HK-2 (cell line): Measurements from ENCODE around the gene SLC2A4RG.

Source experiments
- DNase-seq: peaks from one replicate; pipeline ENCODE4 v3.0.0-alpha.2; 2018; ENCODE audit not compliant: unreplicated experiment

Gene SLC2A4RG

GRCh38 chr20:63740627-63741353 is 1.2 kb downstream of the SLC2A4RG start:
- peak; percentile 96 for DNase-seq

DNA sequence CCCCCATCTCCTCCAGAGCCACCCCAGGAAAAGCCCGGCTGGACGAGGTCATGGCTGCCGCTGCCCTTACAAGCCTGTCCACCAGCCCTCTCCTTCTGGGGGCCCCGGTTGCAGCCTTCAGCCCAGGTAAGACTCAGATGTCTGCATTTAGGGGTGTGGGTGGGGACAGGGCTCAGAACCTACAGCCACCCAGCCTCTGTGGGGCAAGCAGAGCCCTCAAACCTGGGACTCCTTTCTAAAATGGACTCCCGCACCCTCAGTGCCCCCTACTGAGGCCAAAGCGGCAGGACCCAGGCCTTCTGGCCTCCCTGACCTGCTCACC is 1.7 kb downstream of the SLC2A4RG start:
- DNase-seq = no peak

GRCh38 chr20:63741676-63742380 is 2.3 kb downstream of the SLC2A4RG start:
- no peak for DNase-seq

- no peak for DNase-seq
These were observed 2.9 kb downstream of the SLC2A4RG start for GRCh38 chr20:63742381-63743024.

DNA sequence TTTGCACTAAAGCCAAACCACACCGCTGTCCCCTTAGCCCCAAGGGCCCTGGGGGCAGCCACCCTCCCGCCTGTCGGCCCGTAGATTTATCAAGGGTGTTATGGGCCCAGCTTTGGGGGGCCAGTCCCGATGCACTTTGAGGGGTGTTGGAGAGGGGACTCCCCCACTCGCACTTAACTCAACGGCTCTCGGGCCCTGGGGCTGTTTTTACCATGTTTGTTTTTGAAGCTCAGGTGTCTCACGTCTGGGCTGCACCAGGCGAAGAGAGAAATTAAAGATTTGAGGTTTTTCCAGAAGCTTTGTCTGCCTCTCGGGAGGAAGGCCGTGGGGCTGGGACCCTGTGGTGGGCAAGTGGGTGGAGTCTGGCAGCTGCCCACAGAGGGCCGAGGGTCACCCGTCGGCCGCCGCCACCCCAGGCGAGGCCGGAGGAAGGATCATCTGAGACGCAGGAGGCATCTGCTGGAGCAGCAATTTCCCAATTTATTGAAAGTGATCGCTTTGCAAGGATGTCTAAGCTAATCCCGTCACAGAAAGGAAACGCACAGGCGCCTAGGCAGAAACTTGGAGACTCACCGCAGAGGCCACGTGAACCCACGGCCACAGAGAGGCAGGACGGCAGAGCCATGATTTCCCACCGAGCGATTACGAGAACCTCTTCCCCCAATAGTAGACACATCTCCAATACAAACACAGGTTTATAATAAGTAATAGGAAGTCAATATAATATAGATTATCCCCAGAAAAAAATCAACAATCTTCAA is 3.8 kb downstream of the SLC2A4RG start:
- DNase-seq = no peak

GRCh38 chr20:63744158-63744557 is 4.6 kb downstream of the SLC2A4RG start:
- no peak for DNase-seq

- no peak for DNase-seq
These were observed 5.2 kb downstream of the SLC2A4RG start for GRCh38 chr20:63744574-63745423.

GRCh38 chr20:63745424-63745805 is 5.8 kb downstream of the SLC2A4RG start:
- no peak for DNase-seq

- no peak for DNase-seq
These were observed 6.6 kb downstream of the SLC2A4RG start for GRCh38 chr20:63745961-63746731.

DNA sequence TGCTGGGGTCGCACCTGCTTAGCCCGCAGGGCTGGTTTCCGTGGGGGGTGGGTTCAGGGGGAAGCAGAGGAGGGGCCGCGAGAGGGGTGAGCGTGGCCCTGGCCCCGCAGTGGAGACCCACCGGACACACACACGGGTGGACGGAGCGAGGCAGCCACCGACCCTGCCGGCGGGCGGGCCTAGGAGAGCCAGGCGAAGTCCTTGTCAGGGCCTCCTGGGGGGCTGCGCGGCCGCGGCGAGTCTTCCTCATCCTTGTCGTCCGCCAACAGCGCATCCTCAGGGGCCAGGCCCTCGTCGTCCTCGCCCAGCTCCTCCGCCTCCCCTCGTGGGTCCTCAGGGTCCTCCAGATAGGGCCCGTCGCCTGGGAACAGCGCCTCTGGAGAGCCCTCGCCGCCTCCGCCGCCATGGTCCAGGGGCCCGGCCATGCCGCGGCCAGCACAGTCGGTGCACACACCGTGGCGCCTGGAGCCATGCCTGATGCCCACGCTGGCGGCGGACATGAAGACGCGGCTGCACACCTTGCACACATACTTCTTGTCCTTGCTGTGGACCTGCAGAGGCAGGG is 7.3 kb downstream of the SLC2A4RG start:
- no peak for DNase-seq

GRCh38 chr20:63747622-63748069 is 8.1 kb downstream of the SLC2A4RG start:
- DNase-seq = no peak

DNA sequence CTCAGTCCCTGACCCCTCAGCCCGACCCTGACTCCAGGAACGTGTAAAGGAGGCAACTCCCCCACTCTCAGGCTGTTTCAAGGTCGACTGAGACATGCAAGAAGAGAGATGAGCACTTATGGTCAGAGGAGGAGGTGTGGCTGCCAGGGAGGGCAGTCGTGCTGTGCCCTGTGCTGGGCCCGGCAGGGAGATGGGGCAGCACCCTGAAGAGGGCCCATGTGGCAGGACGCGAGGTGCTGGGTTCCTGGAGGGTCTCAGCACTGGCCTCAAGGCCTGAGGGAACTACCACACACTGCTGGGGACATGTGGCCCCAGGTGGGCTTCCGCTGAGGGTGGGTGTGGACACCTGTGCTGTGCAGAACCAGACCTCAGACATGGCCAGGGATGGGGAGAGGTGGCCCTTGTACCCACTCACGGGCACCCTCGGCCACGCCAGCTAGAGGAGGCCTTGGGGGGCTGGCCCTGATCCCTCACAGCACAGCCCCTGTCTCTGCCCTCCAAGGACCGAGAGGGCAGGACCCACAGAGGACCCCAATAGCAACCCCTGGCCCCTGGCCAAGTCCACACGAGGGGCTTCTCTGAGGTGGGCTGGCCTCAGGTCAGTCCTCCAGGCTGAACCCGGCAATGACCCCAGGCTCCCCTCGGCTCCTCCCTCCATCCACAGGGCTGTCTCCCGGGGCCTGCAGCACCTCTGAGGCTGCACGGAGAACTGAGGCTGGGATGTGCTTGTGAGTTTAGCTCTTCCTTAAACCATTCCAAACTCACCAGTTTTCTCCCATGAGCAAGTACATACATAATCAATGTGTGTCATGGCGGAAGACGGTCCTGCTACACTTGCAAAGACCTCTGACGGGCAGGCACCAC is 8.7 kb downstream of the SLC2A4RG start:
- DNase-seq = no peak

GRCh38 chr20:63748934-63749270 is 9.3 kb downstream of the SLC2A4RG start:
- no peak for DNase-seq

- no peak for DNase-seq
These were observed 10.3 kb downstream of the SLC2A4RG start for GRCh38 chr20:63749597-63750508.

- DNase-seq = no peak
These were observed 11.4 kb downstream of the SLC2A4RG start for GRCh38 chr20:63750807-63751470.

- DNase-seq = no peak
These were observed 12.1 kb downstream of the SLC2A4RG start for GRCh38 chr20:63751471-63752271.
